GM21360 (cell line): ENCODE measurements around the gene PLA2G4E.

ENCODE experiments used
- ATAC-seq: cut with Tn5 transposase; IDR thresholded peaks from one replicate; pipeline ENCODE4 v1.9.1; 2021; ENCODE audit warnings: mild to moderate bottlenecking, moderate library complexity; ENCODE audit not compliant: unreplicated experiment

Gene PLA2G4E

DNA sequence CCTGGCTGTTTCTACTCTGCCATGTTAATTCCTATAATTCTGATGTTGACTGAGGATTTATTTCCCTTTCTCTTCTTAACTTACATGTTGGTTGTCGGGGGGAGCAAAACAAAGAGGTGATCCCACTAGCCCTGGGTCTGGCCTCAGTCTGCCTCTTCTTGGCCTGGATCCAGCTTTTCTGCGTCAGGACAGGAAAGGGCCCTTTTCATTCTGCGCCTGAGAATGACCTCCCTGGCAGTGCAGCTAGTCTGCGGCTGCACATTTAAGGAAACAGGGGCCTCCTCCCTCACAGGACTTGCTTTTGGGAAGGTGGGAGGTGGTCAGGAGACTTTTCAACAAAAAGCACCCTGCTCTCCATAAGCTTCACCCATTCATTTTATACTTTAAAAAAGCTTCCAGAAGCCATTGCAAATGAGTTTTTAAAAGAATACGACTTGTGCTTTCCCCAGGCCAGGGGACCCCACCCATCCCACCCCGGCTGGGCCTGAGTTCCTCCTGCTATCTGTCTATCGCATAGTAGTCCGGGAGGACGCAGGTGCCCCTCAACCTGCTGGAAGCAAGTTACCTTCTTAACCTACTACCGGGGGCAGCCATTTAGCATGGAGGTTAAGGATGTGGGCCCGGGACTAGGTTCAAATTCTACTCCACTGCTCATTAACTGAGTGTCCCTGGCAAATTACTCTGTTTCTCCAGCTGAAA, 27.2 kb downstream of the PLA2G4E start:
- ATAC-seq: no peak

DNA sequence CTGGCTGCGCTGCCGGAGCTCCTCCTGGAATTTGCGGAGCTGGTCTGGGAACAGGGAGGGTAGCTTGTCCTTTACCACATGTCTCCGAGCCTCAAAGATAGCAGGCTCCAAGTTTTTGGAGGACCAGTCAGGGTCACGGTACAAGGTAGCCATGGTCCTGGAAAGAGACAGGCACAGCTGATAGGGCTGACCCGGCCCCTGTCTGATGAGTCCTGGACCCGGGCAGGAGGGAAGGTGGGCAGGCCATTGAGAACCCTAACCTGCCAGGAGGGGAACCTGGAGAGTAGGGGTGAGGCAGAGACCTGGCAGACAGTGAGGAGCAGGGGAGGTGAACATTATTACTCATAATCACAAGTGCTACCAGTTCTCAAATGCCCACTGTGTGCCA, 28.0 kb downstream of the PLA2G4E start:
- no peak for ATAC-seq

DNA sequence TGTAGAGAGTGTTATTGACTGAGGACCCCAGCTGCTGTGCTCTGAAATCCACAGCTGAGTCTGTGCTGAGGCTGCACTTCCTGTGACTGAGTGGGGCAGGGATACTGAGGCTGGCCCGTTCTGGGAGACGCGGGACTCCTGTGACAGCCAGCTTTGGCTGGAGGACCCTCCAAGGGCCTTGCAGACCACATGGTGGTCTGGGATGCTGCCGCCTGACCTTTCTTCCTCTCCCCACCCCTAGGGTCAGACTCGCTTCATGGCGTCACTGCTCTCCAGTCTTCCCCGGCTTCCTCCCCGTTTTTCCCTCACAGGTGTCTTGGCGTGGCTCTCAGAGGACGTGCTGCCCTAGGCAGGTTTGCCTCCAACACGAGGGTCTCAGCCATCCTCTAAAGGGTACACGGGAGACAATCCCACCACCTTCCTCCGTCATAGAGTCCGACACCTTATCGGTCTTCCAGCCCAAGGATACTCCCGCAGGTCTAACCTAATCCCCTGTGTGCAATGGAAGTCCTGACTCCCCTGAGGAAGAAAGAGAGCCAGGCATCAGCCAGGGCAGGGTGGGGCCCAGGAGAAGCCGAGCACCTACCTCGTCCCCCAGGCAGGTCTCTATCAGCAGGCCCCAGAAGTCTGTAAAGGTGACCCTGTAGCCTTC, 28.6 kb downstream of the PLA2G4E start:
- no peak for ATAC-seq

DNA sequence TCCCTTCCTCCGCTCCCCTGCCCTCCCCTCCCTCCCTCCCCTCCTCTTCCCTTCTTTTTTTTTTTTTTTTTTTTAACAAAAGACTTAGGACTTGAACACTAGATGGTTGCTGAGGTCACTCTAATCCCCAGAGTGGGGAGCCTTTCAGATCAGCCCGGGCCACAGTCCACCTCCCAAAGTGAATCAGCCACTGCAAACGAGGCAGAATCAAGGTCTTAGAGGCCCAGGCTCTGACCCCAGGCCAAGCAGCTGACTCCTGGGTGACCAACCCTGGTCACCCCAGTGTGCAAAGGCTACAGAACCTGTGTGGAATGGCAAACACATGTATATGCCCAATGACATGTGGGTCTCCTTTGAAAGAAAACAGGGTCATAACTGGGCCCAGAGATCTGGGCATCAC, 30.2 kb downstream of the PLA2G4E start:
- no peak for ATAC-seq

DNA sequence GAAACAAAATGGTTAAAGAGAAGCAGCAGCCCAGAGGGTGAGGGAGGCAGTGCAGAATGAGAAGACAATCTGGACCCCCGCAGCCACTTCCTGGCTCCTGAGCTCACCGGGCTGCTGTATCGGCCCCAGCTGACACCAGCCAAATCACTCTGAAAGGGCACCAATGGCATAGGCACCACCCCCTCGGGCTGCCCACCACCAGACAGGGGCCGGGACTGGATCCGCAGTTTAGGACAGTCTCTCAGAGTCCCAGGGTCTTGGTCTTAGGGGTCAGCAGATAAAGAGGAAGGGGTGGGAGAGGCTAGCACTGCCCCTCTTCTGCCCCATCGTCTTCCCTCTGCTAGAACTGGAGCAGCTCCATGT, 30.6 kb downstream of the PLA2G4E start:
- ATAC-seq: no peak

DNA sequence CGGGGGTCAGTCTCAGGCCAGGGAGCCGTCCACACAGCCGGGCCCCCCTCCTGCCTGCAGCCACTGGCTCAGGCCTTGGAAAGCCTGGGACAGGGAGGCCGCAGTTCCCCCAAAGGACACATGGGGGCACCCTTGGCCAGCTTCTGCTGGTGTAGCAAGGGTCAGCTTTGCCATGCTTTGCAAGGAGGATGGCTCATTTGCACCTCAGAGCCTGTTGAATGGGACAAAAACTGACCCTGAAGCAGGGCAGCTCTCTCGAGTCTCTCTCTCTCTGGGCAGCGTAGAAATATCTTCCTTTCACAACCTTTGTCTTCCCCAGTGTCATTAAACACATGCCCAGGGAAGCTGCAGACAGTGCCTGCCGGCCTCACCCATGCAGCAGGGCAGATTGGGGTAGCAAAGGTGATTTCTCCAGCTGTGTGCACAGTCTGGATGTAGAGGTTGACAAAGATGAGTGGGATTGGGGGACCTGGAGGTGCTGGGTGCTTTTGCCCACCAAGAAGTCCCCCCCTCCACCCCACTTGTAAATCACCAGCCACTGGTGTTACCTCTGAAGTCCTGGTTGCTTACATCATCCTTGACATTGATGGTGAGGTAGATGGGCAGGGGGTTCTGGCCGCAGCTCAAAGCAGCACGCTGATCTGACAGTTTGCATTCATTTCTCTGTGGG, 31.1 kb downstream of the PLA2G4E start:
- no peak for ATAC-seq

DNA sequence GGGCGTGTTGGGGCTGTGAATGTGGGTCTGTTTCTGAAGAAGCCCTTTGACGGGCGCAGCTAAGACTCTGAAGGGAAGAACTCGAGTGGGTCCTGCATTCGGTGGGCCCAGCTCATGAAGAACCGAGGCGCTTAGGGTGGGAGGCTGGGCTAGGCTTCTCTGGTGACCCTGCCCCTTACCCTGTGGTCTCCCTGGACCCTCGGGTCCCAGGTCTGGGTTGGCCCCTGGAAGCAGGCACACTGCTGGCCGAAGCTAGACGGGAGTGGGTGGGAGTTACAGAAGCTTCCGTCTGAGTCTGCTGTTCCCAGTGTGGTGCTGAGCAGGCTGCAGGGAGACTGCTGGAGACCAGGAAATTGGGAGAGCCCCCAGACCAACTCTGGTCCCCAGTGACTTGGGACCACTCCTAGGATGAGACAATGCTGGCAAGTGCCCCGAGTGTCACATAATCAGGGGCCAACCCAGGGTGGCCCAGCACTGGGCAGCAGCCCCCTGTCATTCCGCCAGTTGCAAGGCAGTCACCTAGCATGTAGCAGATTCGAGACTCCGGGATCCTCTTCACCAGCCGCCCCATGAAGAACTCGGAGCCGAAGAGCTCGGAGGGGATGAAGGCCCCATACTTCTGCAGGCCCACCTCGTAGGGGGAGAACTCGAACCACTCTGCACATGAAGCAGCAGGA, 31.8 kb downstream of the PLA2G4E start:
- ATAC-seq: no peak

DNA sequence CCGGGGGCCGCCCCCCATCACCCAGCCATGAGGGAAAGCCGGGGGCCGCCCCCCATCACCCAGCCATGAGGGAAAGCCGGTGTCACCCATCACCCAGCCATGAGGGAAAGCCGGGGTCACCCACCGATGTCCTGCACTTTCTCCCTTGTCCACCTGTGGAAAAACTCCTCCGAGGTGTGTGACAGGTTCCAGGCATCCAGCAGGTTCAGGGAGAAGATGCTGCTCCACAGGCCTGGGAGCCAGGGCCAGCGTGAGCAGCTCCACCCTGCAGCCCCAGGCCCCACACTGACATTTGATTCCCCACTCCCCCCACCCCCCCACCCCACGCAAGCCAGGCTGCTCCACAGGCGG, 32.9 kb downstream of the PLA2G4E start:
- ATAC-seq: no peak

DNA sequence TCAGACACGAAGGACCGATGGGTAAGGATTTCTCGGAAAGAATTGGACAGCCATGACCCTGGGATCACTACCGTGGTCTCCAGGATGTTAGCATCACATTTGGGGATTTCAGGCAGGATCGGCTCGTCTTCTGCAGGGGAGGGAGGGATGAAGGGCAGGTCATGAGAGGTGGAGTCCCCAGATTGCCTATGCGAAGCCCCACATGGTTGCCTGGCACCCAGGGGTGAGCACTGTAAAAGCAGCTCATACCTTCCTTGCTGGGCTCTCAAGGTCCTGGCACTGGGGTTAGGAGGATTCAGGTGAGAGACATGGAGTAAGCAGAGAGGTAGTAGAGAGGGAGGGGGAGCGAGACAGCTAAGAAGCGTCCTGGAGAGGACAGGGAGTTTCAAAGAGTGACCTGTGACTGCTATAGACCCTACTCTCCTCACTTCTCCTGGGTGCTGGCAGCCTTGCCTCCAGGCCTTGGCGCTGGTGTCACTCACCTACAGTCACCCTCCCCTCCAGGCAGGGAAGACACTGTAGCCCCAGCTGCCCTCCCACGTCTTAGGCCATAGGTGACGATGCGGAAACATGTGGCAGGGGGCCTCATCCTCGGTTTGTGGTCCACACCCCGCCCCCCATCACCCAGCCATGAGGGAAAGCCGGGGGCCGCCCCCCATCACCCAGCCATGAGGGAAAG, 33.5 kb downstream of the PLA2G4E start:
- ATAC-seq: no peak

DNA sequence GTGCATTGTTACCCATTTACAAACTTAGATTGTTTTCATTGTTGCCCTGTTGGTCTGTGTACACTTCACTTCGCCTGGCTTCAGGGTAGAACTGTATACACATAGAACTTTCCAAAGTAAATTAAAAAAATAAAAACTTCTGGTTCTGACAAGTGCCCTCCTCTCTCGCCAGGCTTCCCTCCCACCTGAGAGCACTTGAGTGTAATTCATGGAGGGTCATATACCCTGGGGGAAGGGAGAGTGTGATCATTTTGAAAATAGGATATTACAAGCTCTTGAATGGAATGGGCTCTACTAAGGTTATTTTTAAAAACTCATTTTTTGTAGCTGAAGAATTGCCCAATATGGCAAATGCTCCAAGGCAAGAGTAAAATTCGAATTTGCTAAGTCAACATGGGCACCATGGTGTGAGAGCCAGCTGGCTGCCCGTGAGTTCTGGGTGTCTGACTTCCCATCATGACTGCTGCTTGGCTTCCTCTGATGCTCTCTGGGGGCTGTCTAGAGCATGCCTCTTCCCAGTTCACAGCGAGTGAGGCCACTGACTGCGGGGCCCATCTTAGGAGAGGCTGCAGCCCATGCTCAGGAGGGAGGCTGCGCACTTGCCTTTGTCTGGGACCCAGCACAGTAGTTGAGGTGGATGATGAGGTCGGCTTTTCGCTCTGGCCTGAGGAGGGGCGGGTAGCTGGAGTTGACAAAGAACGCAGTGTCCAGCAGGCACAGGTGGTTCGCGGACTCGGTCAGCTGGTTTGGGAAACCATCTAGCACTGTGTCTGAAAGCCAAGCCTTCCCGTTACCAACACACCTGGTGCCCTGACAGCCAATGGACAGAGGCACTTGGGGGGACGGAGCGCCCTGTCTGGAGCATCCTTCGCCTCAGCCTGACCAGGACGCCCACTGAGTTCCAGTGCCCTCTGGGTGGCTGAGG, 35.3 kb downstream of the PLA2G4E start:
- no peak for ATAC-seq

DNA sequence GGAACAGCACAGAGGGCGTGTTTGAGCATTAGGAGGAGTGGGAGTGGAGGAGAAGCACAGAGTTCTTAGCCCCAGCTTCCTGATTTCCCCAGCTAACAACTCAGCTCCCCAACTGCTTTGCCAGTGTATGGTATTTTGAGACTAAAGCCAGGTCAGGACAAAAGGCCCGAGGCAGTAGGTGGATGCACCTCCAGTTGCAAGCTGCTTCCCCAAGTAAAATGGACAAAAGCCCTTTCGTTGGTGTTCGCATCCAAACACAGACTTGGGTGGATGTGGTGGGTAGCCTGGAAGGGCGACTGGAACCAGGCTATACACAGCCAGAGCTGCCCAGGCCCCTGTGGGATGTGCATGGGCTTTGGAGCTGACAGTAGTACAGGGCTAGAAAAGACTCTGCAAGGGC, 36.2 kb downstream of the PLA2G4E start:
- no peak for ATAC-seq

DNA sequence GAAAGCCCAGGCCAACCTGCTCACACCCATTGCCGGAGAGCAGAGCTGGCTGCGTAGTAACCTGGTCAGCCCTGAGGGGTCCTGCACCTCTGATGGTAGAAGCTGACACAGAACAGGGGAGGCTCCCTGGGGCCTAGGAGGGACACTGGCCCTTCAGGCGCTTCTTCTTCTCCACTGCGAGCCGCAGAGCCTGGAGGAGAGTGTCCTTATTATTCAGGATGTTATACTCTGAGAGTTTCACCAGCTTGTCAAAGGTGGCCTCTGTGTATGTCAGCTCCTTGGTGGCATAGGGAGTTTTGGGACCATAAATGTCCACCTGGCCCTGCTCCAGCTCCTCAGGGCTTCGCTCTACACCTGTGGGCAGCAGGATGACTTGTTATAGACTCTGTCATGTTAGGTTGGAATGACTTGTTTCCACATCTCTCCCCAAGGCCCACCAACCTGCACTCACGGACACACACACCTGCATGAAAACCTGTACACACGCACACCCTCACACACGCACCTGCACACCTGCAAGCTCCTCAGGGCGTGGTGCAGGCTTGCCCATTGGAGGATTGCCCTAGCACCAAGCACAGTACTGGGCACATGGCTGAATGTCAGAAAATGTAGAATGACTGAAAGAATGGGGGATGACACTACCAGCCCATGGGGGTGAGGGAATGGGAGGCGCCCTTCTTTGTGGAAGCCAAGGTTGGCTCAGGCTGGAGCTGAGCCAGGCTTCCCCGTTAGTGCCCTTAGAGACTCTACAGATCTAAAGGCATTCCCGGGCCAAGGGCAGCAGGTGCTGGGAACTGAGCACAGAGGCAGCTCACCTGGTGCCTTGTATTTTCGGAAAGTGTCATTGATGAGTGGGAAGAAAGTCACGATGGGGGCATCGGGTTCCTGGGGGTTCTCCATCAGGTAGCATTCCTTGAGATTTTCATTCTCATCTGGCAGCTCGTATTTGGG, 36.9 kb downstream of the PLA2G4E start:
- ATAC-seq: no peak

DNA sequence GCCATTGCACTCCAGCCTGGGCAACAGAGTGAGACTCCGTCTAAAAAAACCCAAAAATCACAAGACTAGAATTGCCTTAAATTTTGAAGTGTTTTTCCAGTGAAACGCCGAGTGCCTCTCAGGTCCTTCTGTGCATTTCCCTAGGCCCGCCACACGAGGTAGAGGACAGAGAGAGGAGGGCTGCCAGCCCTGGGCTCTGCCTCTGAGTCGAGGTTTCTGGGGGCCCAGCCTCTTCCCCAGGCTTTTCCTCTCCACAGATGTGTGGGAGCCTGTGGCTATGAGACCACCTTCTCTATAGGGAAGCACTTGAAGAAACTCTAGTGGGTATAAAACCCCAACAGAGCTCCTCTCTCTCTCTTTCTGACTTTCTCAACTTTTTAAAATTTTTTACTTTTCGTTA, 37.6 kb downstream of the PLA2G4E start:
- no peak for ATAC-seq

DNA sequence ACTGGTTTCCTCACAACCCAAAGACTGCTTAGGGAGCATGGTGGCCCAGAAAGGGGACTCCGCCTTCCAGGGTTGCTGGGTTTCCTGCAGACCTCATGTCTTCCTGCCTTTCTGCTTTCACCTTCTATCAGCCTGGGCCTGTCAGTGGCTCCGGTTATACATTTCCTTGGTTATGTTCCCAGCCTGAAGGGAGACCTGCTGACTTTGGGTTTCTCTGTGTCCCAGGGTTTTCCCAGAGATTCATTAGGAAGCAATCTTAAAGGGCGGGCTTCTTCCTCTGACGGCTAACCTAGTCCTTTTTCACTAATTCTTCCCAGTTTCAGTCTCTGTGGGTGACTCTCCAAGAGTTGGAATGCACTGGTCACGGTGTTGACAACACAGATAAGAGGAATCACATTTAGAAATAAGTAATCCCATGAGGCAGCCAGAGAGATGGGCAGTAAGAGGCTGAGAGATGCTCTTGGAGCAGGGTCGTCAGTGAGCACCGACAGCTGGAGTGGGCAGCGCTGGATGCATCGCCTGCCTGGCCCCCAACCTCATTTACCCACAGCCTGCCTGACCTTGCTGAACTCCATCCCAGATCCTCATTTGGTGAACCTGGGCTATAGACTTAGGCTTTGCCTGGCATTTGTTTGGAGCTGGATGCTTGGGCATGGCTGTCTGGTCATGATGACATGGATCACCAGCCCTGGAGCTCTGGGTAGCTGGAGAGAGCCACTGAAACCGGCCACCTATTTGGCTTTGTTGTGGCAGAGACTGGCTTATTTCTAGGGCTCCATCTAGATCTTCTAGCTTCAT, 38.5 kb downstream of the PLA2G4E start:
- ATAC-seq: no peak

DNA sequence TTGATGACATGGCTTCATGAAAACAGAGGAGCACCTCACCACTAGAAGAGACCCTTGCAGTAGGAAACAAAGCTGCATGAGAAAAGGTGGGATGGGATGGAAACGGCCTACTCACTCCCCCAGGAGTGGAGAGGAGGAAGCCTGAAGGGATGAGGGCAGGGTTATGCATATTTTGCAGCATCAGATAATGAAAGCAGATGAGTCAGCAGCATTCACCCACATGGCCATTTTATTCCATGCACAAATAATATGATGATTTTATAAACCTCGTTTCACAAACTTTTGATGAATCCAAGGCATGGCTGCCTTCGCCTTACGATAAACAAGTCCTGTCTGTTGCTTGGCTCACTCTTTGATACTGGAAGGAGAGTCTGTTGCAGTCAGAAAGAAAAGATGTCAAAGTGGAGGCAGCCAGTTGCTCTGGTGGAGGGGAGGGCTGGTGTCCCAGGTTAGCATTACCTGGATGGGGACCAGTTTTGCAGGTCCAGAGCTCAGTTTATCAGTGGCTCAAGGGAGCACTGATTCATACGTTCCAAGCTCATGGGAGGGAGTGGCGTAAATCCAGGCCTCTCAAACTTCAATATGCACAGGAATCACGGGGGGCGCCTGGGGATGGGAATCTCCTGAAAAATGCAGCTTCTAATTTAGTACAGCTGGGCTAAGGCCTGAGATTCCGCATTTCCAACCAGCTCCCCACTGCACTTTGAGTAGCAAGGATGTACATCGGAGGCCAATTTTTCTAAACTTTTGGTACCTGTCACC, 39.3 kb downstream of the PLA2G4E start:
- ATAC-seq: no peak

DNA sequence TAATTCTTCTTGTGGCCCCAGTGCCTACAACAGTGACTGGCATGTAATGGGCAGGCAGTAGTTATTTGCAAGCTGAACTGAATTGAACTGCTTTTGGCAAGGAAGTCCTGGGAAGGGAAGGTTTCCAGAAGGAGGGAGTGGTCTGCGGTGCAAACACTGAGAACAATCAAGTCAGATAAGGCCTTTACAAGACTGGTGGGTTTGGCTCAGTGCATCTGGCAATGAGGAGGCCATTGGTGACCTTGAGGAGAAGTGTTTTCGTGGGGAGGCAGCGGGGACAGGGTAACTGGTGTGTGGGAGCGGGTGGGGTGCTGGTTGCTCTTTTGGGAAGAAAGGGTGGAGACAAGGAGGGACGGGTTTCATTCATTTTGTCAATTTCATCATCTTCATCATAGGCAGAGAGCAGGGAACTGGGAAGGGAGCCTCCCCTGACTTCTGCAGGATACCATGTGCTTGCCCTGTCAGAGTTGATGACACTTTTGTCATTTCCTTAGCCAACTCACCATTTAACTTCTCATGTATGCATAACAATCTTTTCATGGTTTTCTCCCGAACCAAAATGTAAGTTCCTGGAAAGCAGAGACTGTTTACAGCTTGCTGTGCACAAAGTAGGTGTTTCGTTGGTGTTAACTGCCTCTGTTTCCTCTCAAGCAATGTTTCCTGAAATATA, 40.1 kb downstream of the PLA2G4E start:
- no peak for ATAC-seq
